CD4-positive, alpha-beta T cell treated with Interferon gamma for 1 hour (primary cell): ENCODE data around the gene KRT79.

Experiments
- DNase-seq: peaks from one replicate; pipeline ENCODE4 v3.0.0-alpha.2; 2020

Gene KRT79

GRCh38 chr12:52832985-52833905 is 866 bp downstream of the KRT79 start:
- DNase-seq, result no peak

GRCh38 chr12:52832451-52832850 is 1.7 kb downstream of the KRT79 start:
- DNase-seq, result no peak

- DNase-seq, result no peak
These were observed 2.9 kb downstream of the KRT79 start for GRCh38 chr12:52831251-52831650.

GRCh38 chr12:52829986-52830770 is 3.9 kb downstream of the KRT79 start:
- no peak for DNase-seq

- DNase-seq, result no peak
These were observed 5.5 kb downstream of the KRT79 start for GRCh38 chr12:52828591-52829021.

GRCh38 chr12:52828156-52828555 is 6.0 kb downstream of the KRT79 start:
- DNase-seq, result no peak

GRCh38 chr12:52827499-52828090 is 6.5 kb downstream of the KRT79 start:
- DNase-seq, result no peak

GRCh38 chr12:52826611-52827498 is 7.3 kb downstream of the KRT79 start:
- DNase-seq, result no peak

- DNase-seq, result no peak
These were observed 8.2 kb downstream of the KRT79 start for GRCh38 chr12:52825961-52826360.

- no peak for DNase-seq
These were observed 9.2 kb downstream of the KRT79 start for GRCh38 chr12:52824741-52825410.

- no peak for DNase-seq
These were observed 10.2 kb downstream of the KRT79 start for GRCh38 chr12:52823761-52824450.

GRCh38 chr12:52822771-52823510 is 11.2 kb downstream of the KRT79 start:
- no peak for DNase-seq

- DNase-seq, result no peak
These were observed 12.1 kb downstream of the KRT79 start for GRCh38 chr12:52821826-52822660.

GRCh38 chr12:52821071-52821730 is 12.9 kb downstream of the KRT79 start:
- DNase-seq, result no peak

- no peak for DNase-seq
These were observed 13.6 kb downstream of the KRT79 start for GRCh38 chr12:52820521-52820920.

- no peak for DNase-seq
These were observed 14.2 kb downstream of the KRT79 start for GRCh38 chr12:52819731-52820510.

- no peak for DNase-seq
These were observed 15.2 kb downstream of the KRT79 start for GRCh38 chr12:52818887-52819420.

- no peak for DNase-seq
These were observed 15.7 kb downstream of the KRT79 start for GRCh38 chr12:52818388-52818787.
